SKM-1 (cell line): Measurements from ENCODE around the gene ANAPC2.
"Not testable (repeated sequence)": the region's sequence is repeated elsewhere in the genome, so short reads cannot be mapped to it uniquely, and the experiment has no call there.

Experiments used
- DNase-seq: peaks from one replicate; lab custom pipeline; 2025; ENCODE audit not compliant: unreplicated experiment; lab: John Stamatoyannopoulos, UW

ANAPC2 gene

GRCh38 chr9:137148242-137148641 lies 40.1 kb downstream of the ANAPC2 start:
- DNase-seq = no peak

GRCh38 chr9:137147793-137148160 lies 40.6 kb downstream of the ANAPC2 start:
- DNase-seq = no peak

GRCh38 chr9:137147091-137147792 lies 41.1 kb downstream of the ANAPC2 start:
- no peak for DNase-seq

GRCh38 chr9:137146527-137146918 lies 41.8 kb downstream of the ANAPC2 start:
- DNase-seq = no peak

- DNase-seq = no peak
Observed at GRCh38 chr9:137145731-137146526, 42.4 kb downstream of the ANAPC2 start.

- no peak for DNase-seq
Observed at GRCh38 chr9:137143459-137143858, 44.9 kb downstream of the ANAPC2 start.

GRCh38 chr9:137141976-137142936 lies 46.1 kb downstream of the ANAPC2 start:
- DNase-seq = no peak

GRCh38 chr9:137141050-137141810 lies 47.1 kb downstream of the ANAPC2 start:
- DNase-seq = no peak

- DNase-seq = no peak
Observed at GRCh38 chr9:137140151-137141012, 48.0 kb downstream of the ANAPC2 start.

- DNase-seq = no peak
Observed at GRCh38 chr9:137139468-137140150, 48.8 kb downstream of the ANAPC2 start.

- no peak for DNase-seq
Observed at GRCh38 chr9:137138722-137139467, 49.5 kb downstream of the ANAPC2 start, which contains the start of gene GRIN1. TSS of gene GRIN1 (plus strand) at chr9:137139154. CDS start at chr9:137139487, 333 bp downstream.

GRCh38 chr9:137138058-137138721 lies 50.2 kb downstream of the ANAPC2 start:
- no peak for DNase-seq

GRCh38 chr9:137136881-137137607 lies 51.3 kb downstream of the ANAPC2 start:
- DNase-seq = no peak

GRCh38 chr9:137136261-137136880 lies 52.0 kb downstream of the ANAPC2 start:
- DNase-seq = no peak

- not testable (repeated sequence) for DNase-seq
Observed at GRCh38 chr9:137135154-137135553, 53.2 kb downstream of the ANAPC2 start.

GRCh38 chr9:137134191-137134590 lies 54.2 kb downstream of the ANAPC2 start:
- DNase-seq = no peak
